A549 treated with dexamethasone at 1 μM for 4 hours (cell line): ENCODE data around the gene DBX1. TPM values are rescaled to one million over a fixed set of nuclear protein-coding genes. Genes with fewer than 3 reads are reported as not detected.

Experiments
- total RNA-seq: library from RNA; stranded (reverse); fragments of 200-300 nt; extraction: Qiagen RNA extraction; gene quantifications from 5 replicates; pipeline ENCODE4 v1.2.3, GENCODE V29; 2022

DBX1 gene, protein sequence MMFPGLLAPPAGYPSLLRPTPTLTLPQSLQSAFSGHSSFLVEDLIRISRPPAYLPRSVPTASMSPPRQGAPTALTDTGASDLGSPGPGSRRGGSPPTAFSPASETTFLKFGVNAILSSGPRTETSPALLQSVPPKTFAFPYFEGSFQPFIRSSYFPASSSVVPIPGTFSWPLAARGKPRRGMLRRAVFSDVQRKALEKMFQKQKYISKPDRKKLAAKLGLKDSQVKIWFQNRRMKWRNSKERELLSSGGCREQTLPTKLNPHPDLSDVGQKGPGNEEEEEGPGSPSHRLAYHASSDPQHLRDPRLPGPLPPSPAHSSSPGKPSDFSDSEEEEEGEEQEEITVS
- not detected in 5 replicates for total RNA-seq

DNA sequence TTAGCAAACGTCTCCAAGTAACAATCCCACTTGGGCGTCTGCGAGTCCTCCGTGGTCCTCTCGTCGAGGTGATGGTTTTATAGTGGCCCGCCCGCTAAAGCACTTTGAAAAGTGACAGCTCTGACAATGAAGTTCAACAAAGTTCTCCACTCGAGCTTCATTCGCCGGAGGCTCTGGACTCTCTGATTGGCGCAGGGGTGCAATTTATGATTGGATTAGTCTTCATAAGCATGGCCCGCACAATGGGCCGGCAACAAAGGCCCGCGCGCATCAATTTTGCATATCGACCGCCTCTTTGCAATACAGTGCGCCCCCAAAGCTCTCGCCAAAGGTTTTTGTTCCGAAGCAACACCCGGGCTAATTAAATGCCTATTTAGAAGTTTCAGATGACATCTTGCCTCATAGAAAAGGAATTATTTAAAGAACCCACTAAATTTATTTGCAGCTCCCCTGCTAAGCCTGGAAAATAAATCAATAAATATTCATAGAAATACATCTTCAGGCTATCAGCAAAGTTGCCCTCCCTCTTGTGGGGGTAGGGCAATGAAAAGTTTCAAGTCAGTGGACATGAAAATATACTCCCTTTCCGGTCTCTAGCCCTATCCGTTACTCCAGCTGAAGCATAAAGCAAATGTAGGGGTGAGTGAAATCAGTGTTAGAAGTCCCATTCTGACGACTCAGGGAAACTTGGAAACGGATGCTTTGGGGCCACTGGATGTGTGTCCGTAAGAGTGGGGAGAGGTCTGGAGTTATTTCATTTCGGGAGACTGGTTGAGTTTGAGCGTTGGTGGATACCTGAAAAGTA lies at the start of gene DBX1:
Gene DBX1, minus strand, starts transcription at position 51 of the 805 bp plus-strand sequence. CDS start 151 bp downstream, outside the sequence.

Other genes starting within 250 kb of the DBX1 start
- 205 to 219 TPM (median 207 TPM) in 5 replicates for gene HTATIP2, start 203.2 kb upstream of the DBX1 start, total RNA-seq
- 29.8 to 35.7 TPM (median 32.1 TPM) in 5 replicates for gene PRMT3, start 227.2 kb upstream of the DBX1 start, total RNA-seq